NT2/D1 (cell line): Measurements from ENCODE around the gene LMCD1.

Experiments used
- DNase-seq: peaks from one replicate; pipeline ENCODE4 v3.0.0-alpha.2; 2011; ENCODE audit warnings: low read depth, low spot score
- H3K27me3 ChIP-seq: 2 replicates; pipeline ENCODE4 v1.6.0; 2011; ENCODE audit warnings: mild to moderate bottlenecking; ENCODE audit not compliant: insufficient read length, insufficient read depth
- H3K36me3 ChIP-seq: 2 replicates; pipeline ENCODE4 v1.6.1; 2011; ENCODE audit warnings: mild to moderate bottlenecking, low read length, mixed read lengths; ENCODE audit not compliant: insufficient read depth, insufficient read length
- H3K4me1 ChIP-seq: 2 replicates; pipeline ENCODE4 v1.5.1; 2011; ENCODE audit not compliant: insufficient read depth, insufficient read length
- H3K4me3 ChIP-seq: 2 replicates; pipeline ENCODE4 v1.5.1; 2011; ENCODE audit warnings: low read depth; ENCODE audit not compliant: insufficient read length
- H3K9ac ChIP-seq: 2 replicates; pipeline ENCODE4 v1.6.0; 2011; ENCODE audit warnings: low read depth; ENCODE audit not compliant: insufficient read length
- H3K9me3 ChIP-seq: 2 replicates; pipeline ENCODE4 v1.5.1; 2011; ENCODE audit warnings: mild to moderate bottlenecking, low read length; ENCODE audit not compliant: insufficient read depth
- SUZ12 ChIP-seq: IDR thresholded peaks from 2 replicates; pipeline ENCODE4 v1.6.1; 2011; ENCODE audit not compliant: insufficient read length, insufficient read depth; ENCODE audit errors: extremely low read depth
- YY1 ChIP-seq: IDR thresholded peaks from 2 replicates; pipeline ENCODE4 v1.6.1; 2011; ENCODE audit not compliant: insufficient read length, insufficient read depth
- ZNF274 ChIP-seq: IDR thresholded peaks from 2 replicates; pipeline ENCODE4 v1.6.1; 2011; ENCODE audit warnings: mild to moderate bottlenecking, low read depth, low read length

Gene LMCD1

DNA sequence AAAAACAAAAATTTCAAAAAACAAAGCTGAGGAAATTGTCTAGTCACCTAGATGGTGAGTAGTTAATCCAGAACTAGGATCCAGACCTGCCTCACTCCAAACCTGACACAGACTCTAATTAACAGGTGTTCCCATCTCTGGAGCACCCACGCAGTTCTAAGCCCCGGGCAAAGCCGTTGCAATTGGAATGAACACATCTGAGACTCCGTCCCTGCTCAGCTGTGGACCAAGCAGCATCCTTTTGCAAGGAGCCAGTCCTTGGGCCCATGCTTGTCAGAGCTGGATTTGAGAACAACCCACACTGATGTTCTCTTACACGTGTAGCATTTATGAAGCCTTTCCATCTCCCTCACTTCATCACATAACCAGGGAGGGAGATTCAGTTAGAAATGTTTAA is 54.8 kb downstream of the LMCD1 start:
- H3K36me3 ChIP-seq: peaks cover 39% of the 10 kb centered on the region
- TF ChIP-seq SUZ12 (no peak), YY1 (no peak), ZNF274 (no peak)
- no peak overlapping the region for H3K4me3 ChIP-seq
- H3K4me1 ChIP-seq: peaks cover 5% of the 10 kb centered on the region
- DNase-seq: no peak
- no peak overlapping the region for H3K9ac ChIP-seq
- no peaks in the 10 kb centered on the region for H3K9me3 ChIP-seq
- H3K27me3 ChIP-seq: no peaks in the 10 kb centered on the region

DNA sequence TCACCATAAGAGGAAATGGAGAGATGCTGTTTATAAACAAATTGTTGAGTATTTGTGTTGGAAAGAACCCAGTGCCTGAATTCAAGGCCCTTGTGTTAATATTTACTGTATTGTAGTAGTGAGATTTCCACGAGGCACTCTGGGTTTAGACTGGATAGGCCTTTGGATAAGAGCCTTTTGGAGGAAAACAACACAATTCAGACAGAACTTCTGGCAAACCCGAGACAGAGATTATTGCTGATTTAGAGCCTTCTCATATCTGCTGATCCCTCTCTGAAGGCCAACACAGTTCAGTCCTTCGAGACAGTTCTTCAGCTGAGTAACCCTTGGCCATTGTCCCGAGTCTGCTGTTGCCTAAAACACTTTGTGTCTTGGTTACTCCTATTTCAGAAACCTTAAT is 55.7 kb downstream of the LMCD1 start:
- Histone ChIP-seq H3K9me3 (no peaks in the 10 kb centered on the region), H3K9ac (no peak overlapping the region), H3K27me3 (no peaks in the 10 kb centered on the region), H3K36me3 (peaks cover 31% of the 10 kb centered on the region), H3K4me3 (no peak overlapping the region), H3K4me1 (peaks cover 5% of the 10 kb centered on the region)
- DNase-seq: no peak
- TF ChIP-seq YY1 (no peak), ZNF274 (no peak), SUZ12 (no peak)

DNA sequence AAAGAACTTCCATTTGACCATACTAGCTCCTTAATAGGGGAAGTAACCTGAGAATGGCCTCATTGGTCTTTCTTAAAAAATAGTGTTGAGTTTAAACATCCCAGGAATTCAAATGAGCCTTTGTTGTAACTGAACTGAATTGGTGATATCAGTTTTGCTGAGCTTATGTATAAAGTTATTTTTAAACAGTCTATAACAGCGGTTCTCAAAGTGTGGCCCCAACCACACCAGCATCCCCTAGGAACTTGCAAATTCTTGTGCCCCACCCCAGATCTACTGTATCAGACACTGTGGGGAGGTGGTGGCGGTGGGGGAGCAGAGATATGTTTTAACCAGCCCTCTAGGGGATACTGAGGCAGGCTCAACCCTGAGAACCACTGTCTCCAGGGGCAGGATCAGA is 57.0 kb downstream of the LMCD1 start:
- H3K9ac ChIP-seq: no peak overlapping the region
- peaks cover 5% of the 10 kb centered on the region for H3K4me1 ChIP-seq
- peaks cover 24% of the 10 kb centered on the region for H3K36me3 ChIP-seq
- TF ChIP-seq SUZ12: no peak
- TF ChIP-seq YY1: no peak
- H3K9me3 ChIP-seq: no peaks in the 10 kb centered on the region
- no peak overlapping the region for H3K4me3 ChIP-seq
- no peak for DNase-seq
- H3K27me3 ChIP-seq: no peaks in the 10 kb centered on the region

DNA sequence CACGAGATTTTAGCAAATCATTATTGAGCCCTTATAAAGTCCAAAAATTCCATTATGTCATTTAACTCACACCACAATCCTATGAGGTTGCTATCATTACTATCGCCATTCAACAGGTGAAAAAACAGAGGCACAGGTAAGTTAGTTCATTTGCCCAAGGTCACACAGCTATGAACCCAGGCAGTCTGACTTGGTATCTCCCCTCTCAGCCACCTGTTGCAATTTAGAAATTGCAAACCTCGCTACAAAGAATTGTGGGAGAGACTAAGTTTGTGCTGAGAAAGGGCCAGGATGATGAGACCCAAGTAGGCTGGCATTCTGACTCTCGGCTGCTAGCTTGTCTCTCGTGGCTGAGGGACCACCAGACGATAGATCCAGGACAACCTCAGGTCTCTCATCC is 57.7 kb downstream of the LMCD1 start:
- H3K27me3 ChIP-seq: no peaks in the 10 kb centered on the region
- H3K4me3 ChIP-seq: no peak overlapping the region
- H3K4me1 ChIP-seq: peaks cover 5% of the 10 kb centered on the region
- no peak overlapping the region for H3K9ac ChIP-seq
- no peaks in the 10 kb centered on the region for H3K9me3 ChIP-seq
- no peak for TF ChIP-seq SUZ12
- no peak for TF ChIP-seq YY1
- no peak for TF ChIP-seq ZNF274
- peaks cover 27% of the 10 kb centered on the region for H3K36me3 ChIP-seq
- DNase-seq: no peak

DNA sequence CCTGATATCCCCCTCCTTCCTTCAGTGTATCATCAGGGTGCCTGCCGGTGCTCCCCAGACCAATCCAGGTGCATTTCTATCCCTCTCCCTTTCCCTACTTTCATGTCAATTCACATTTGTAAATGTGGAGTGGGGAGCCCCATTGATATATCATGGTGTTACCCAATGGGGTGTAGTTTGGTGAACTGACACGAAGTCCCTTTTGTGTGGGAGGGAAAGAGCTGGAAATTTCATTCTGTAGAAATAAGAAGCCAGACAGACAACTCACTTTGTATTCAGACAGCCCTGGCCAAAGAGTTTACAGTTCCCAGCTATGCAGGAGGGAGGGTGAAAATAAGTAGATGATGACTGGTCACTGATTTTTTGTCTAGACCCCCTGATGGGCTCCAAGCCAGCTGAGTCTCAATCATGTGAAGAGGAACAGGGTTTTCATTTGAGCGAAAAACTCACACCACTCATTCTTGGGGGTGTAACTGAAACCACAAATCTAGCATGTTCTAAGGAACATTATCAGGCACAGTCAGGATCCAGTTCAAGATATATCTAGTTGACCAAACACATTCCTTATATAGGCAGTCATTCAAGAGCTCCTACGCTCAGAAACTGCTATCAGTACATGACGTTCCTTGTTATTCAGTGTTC is 58.9 kb downstream of the LMCD1 start:
- no peak for DNase-seq
- H3K36me3 ChIP-seq: peaks cover 34% of the 10 kb centered on the region
- H3K27me3 ChIP-seq: no peaks in the 10 kb centered on the region
- no peak overlapping the region for H3K9ac ChIP-seq
- H3K9me3 ChIP-seq: no peaks in the 10 kb centered on the region
- TF ChIP-seq SUZ12 (no peak), ZNF274 (no peak), YY1 (no peak)
- no peaks in the 10 kb centered on the region for H3K4me1 ChIP-seq
- H3K4me3 ChIP-seq: no peak overlapping the region

DNA sequence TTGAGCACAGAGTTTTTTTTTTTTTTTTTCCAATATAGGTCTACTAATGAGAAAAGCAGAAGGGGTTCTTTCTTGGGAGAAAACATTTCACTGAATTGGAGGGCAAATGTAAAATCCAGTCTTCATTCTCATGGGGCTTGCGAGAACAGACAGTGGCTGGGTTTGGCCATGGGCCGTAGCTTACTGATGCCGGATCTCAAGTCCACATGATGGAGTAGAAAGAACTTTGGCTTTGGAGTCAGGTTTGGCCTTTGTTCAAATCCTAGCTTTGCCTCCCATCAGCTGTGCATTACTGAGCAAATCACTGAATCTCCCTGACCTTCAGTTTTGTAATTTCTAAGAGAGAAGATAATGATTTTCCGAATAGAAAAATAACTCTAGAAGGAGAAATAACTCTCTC is 59.7 kb downstream of the LMCD1 start:
- peaks cover 40% of the 10 kb centered on the region for H3K36me3 ChIP-seq
- TF ChIP-seq ZNF274: no peak
- TF ChIP-seq SUZ12: no peak
- no peak for TF ChIP-seq YY1
- no peak overlapping the region for H3K9ac ChIP-seq
- DNase-seq: no peak
- H3K27me3 ChIP-seq: no peaks in the 10 kb centered on the region
- H3K4me3 ChIP-seq: no peak overlapping the region
- H3K4me1 ChIP-seq: no peaks in the 10 kb centered on the region
- no peaks in the 10 kb centered on the region for H3K9me3 ChIP-seq

DNA sequence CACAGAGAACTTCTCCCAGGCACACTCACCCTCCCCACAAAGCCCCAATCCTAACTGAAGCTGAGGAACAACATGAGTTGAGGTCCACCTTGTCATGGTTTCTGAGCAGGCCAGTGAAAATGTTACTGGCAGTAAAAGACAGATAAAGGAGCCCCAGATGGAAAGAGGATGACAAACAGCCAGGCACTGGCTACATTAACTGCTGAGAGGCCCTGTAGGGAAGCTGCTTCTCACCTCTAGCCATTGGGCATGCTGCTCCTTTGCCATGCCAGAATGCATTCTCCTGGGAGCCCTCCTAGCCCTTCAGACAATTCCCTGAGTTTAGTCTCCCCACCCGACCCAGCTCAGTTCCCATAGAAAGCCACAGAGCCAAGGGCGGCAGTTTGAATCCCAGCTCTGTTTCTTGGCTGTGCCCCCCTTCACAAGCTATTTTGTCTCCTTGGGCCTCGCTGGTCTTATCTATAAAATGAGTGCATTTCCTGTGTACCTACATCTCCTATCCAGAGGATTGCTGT is 60.5 kb downstream of the LMCD1 start:
- Histone ChIP-seq H3K9me3 (no peaks in the 10 kb centered on the region), H3K9ac (no peak overlapping the region), H3K4me3 (no peak overlapping the region), H3K36me3 (peaks cover 38% of the 10 kb centered on the region), H3K27me3 (no peaks in the 10 kb centered on the region), H3K4me1 (no peaks in the 10 kb centered on the region)
- TF ChIP-seq YY1 (no peak), SUZ12 (no peak), ZNF274 (no peak)
- no peak for DNase-seq
